B cell (primary cell): Measurements from ENCODE around the gene GLIS1. TPM values are rescaled to one million over a fixed set of nuclear protein-coding genes. Genes with fewer than 3 reads are reported as not detected.

ENCODE experiments used
- ATAC-seq: fragments of 200-7000 bp; cut with Tn5 transposase; one replicate; pipeline ENCODE4 v1.10.0; 2021; ENCODE audit warnings: low read depth, mild to moderate bottlenecking, moderate number of reproducible peaks, moderate library complexity
- CTCF ChIA-PET: fragments of 350-600 bp; sonication (Branson Sonifier 250); formaldehyde crosslinking; loops from one replicate; lab custom pipeline; 2021; ENCODE audit warnings: antibody characterized with exemption, inconsistent platforms; lab: Charles Lee
- POLR2A ChIA-PET: fragments of 350-600 bp; sonication (Branson Sonifier 250); formaldehyde crosslinking; loops from one replicate; lab custom pipeline; 2021; ENCODE audit warnings: antibody characterized with exemption; lab: Charles Lee
- DNase-seq: peaks from one replicate; pipeline ENCODE4 v3.0.0; 2013
- H2AFZ ChIP-seq: 2 replicates; pipeline ENCODE4 v1.6.1; 2012; ENCODE audit warnings: mild to moderate bottlenecking, low read depth, low read length; ENCODE audit not compliant: insufficient read depth, poor library complexity, severe bottlenecking
- H3K27ac ChIP-seq, 2 donors: 1 replicate in 1 of 2; 2 replicates in 1 of 2; pipeline ENCODE4 v1.5.1; 2012 to 2013; ENCODE audit warnings: low read length in 2 of 2, mild to moderate bottlenecking in 2 of 2, moderate library complexity in 1 of 2
- H3K27me3 ChIP-seq, 4 experiments: fragments of 200-600 bp in 1 of 4; sonication (generic) in 1 of 4; replicated peaks in 1 of 4; 1 replicate in 2 of 4; 2 replicates in 2 of 4; pipeline versions ENCODE4 v1.6.1 to v1.7.0; 2013 to 2016; ENCODE audit warnings: low read length in 3 of 4, mild to moderate bottlenecking in 2 of 4, mixed read lengths in 1 of 4, moderate library complexity in 1 of 4; ENCODE audit not compliant: insufficient read depth in 4 of 4, control insufficient read depth in 3 of 4; ENCODE audit errors: control extremely low read depth in 1 of 4
- H3K36me3 ChIP-seq, 2 experiments: replicated peaks in 1 of 2; 1 replicate in 1 of 2; 2 replicates in 1 of 2; pipeline versions ENCODE4 v1.6.1 to v1.7.1; 2013; ENCODE audit warnings: low read length in 1 of 2; ENCODE audit not compliant: insufficient read depth in 2 of 2, control insufficient read depth in 1 of 2; ENCODE audit errors: control extremely low read depth in 1 of 2, extremely low read depth in 1 of 2
- H3K4me1 ChIP-seq, 2 donors: fragments of 200-600 bp in 1 of 2; sonication (generic) in 1 of 2; 1 replicate in 1 of 2; 2 replicates in 1 of 2; pipeline versions ENCODE4 v1.5.1 to v1.6.1; 2013 to 2017; ENCODE audit warnings: low read length in 2 of 2; ENCODE audit not compliant: control insufficient read depth in 2 of 2, insufficient read depth in 2 of 2
- H3K4me2 ChIP-seq: replicated peaks from 2 replicates; pipeline ENCODE3; 2012; ENCODE audit warnings: mild to moderate bottlenecking, low read depth, low read length; ENCODE audit not compliant: poor library complexity, severe bottlenecking
- H3K4me3 ChIP-seq, 5 experiments: fragments of 200-600 bp in 1 of 5; sonication (generic) in 1 of 5; 1 replicate in 3 of 5; 2 replicates in 2 of 5; pipeline versions ENCODE4 v1.5.1 to v1.7.0; 2011 to 2016; ENCODE audit warnings: low read length in 4 of 5, mild to moderate bottlenecking in 4 of 5, low read depth in 2 of 5, control low read depth in 1 of 5, moderate library complexity in 1 of 5; ENCODE audit not compliant: insufficient read depth in 1 of 5; ENCODE audit errors: control extremely low read depth in 1 of 5, extremely low read depth in 1 of 5
- H3K79me2 ChIP-seq: fragments of 200-600 bp; sonication (generic); one replicate; pipeline ENCODE4 v1.6.0; 2016; ENCODE audit warnings: low read length; ENCODE audit not compliant: control insufficient read depth, insufficient read depth
- H3K9ac ChIP-seq: fragments of 200-600 bp; sonication (generic); 2 replicates; pipeline ENCODE4 v1.6.1; 2017; ENCODE audit warnings: mild to moderate bottlenecking, low read length, moderate library complexity
- H3K9me3 ChIP-seq, 3 donors: one replicate each; pipeline versions ENCODE4 v1.6.1 to v1.7.1; 2013; ENCODE audit warnings: low read length in 2 of 3; ENCODE audit not compliant: control insufficient read depth in 2 of 3, insufficient read depth in 1 of 3; ENCODE audit errors: control extremely low read depth in 1 of 3
- H4K20me1 ChIP-seq: 2 replicates; pipeline ENCODE4 v1.6.0; 2012; ENCODE audit warnings: mild to moderate bottlenecking, low read length; ENCODE audit not compliant: insufficient read depth, control insufficient read depth, poor library complexity, severe bottlenecking
- H3K27ac Mint-ChIP-seq: one replicate; pipeline ENCODE4 v1.8.0; 2021; ENCODE audit warnings: mixed read lengths
- H3K27me3 Mint-ChIP-seq: one replicate; pipeline ENCODE4 v1.8.0; 2021; ENCODE audit warnings: mixed read lengths
- H3K4me1 Mint-ChIP-seq: one replicate; pipeline ENCODE4 v1.8.0; 2021; ENCODE audit warnings: mixed read lengths
- H3K4me3 Mint-ChIP-seq: one replicate; pipeline ENCODE4 v1.8.0; 2021; ENCODE audit warnings: mixed read lengths
- H3K9me3 Mint-ChIP-seq: one replicate; pipeline ENCODE4 v1.8.0; 2022; ENCODE audit warnings: mixed read lengths; ENCODE audit not compliant: insufficient read depth
- EZH2 ChIP-seq: IDR thresholded peaks from 2 replicates; pipeline ENCODE4 v1.6.1; 2012; ENCODE audit warnings: borderline replicate concordance, low read depth, mild to moderate bottlenecking, moderate library complexity, low read length; ENCODE audit not compliant: insufficient read depth, poor library complexity, severe bottlenecking
- WGBS: methylation state at CpG from one replicate; pipeline ENCODE4 v1.1.5; 2013; ENCODE audit warnings: missing lambda C conversion rate; ENCODE audit not compliant: insufficient coverage; 5-methylcytosine and 5-hydroxymethylcytosine counted together
- intact Hi-C: fragments of 100-400 bp; cut with micrococcal nuclease; formaldehyde crosslinking; loops from one replicate; pipeline ENCODE4 v1.10.0; 2022
- polyA plus RNA-seq: library from polyadenylated mRNA; depleted of rRNA; stranded (reverse); fragments of >200 nt; gene quantifications from 2 replicates; pipeline ENCODE4 v1.2.3, GENCODE V29; 2012
- total RNA-seq, 2 donors: library from RNA; stranded (reverse); fragments of 120-200 nt in 1 of 2; gene quantifications; 1 replicate in 1 of 2; 2 replicates in 1 of 2; pipeline versions ENCODE4 v1.2.3 to v1.2.4, GENCODE V29; 2013 to 2022
- TF ChIP-seq, protein P1 (sequence below): fragments of 200-600 bp; IDR thresholded peaks from one replicate; pipeline ENCODE4 v1.8.0; 2022; ENCODE audit warnings: antibody characterized with exemption, mild to moderate bottlenecking

The GLIS1 gene
- total and polyA plus RNA-seq, 2 donors (not counting 1 experiment from before 2014, with no cell fraction given), result not detected

DNA sequence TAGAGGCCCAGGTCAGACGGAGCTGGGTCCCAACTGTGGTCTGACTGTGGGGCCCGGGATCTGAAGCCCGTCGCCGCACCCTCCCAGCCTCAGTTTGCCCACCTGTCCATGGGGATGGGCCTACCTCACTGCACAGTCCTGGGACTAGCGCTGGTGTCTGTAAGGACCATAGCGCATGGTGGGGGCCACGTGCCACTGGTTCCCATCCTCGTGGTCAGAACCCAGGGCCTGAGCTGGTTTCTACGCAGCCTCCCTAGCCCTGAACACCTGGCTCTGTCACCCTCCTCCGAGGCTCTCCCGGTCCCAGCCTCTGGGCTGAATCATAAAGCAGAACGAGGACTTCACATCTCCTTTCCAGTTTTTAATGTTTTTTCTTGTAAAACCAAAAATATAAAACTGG lies 233.1 kb downstream of the GLIS1 start:
- Mint-ChIP-seq H3K4me1 (no peaks in the 10 kb centered on the region), H3K27me3 (no peaks in the 10 kb centered on the region), H3K4me3 (no peak overlapping the region), H3K27ac (no peak overlapping the region), H3K9me3 (no peaks in the 10 kb centered on the region)
- no peak for ATAC-seq
- Histone ChIP-seq H3K4me2 (no peak overlapping the region), H3K9ac (no peak overlapping the region), H3K79me2 (no peaks in the 10 kb centered on the region), H3K36me3 (no peaks in the 10 kb centered on the region), H4K20me1 (no peaks in the 10 kb centered on the region), H3K27ac (no peak overlapping the region), H3K9me3 (no peaks in the 10 kb centered on the region), H3K4me3 (no peak overlapping the region), H2AFZ (no peak overlapping the region), H3K27me3 (no peaks in the 10 kb centered on the region), H3K4me1 (no peaks in the 10 kb centered on the region)
- intact Hi-C loops, result no loop called here
- no peak for TF ChIP-seq EZH2
- TF ChIP-seq, protein P1, sequence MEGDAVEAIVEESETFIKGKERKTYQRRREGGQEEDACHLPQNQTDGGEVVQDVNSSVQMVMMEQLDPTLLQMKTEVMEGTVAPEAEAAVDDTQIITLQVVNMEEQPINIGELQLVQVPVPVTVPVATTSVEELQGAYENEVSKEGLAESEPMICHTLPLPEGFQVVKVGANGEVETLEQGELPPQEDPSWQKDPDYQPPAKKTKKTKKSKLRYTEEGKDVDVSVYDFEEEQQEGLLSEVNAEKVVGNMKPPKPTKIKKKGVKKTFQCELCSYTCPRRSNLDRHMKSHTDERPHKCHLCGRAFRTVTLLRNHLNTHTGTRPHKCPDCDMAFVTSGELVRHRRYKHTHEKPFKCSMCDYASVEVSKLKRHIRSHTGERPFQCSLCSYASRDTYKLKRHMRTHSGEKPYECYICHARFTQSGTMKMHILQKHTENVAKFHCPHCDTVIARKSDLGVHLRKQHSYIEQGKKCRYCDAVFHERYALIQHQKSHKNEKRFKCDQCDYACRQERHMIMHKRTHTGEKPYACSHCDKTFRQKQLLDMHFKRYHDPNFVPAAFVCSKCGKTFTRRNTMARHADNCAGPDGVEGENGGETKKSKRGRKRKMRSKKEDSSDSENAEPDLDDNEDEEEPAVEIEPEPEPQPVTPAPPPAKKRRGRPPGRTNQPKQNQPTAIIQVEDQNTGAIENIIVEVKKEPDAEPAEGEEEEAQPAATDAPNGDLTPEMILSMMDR, result no peak
- 91% methylated on average over 12 of the region's 13 CpGs for whole genome bisulfite sequencing
- POLR2A ChIA-PET, result no interaction called here
- no peak for DNase-seq
- CTCF ChIA-PET, result no interaction called here

DNA sequence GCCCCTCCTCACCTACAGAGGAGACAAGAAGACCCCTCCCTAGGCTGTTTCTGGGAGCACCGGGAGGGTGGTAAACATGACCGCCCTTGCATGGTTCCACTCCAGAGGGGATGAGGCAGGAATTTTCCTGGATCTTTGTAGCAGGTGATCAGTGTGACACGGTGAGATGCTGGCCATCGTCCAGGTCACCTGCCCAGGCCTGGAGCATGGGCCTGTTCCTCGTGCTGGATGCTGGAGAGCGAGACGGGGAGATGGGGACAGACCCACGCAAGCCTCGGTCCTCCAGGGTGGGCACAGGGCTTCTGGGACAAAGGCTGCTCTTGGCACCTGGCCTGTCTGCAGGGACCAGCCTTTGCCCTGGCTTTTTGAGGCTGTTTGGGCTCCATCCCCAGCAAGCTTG lies 233.6 kb downstream of the GLIS1 start:
- Mint-ChIP-seq H3K9me3 (no peaks in the 10 kb centered on the region), H3K4me1 (no peaks in the 10 kb centered on the region), H3K27me3 (no peaks in the 10 kb centered on the region), H3K27ac (no peak overlapping the region), H3K4me3 (no peak overlapping the region)
- WGBS, result 95% methylated on average over 9 of the region's 9 CpGs
- Histone ChIP-seq H4K20me1 (no peaks in the 10 kb centered on the region), H3K27me3 (no peaks in the 10 kb centered on the region), H3K27ac (no peak overlapping the region), H3K4me2 (no peak overlapping the region), H3K9ac (no peak overlapping the region), H3K4me3 (no peak overlapping the region), H2AFZ (no peak overlapping the region), H3K36me3 (no peaks in the 10 kb centered on the region), H3K4me1 (no peaks in the 10 kb centered on the region), H3K9me3 (no peaks in the 10 kb centered on the region), H3K79me2 (no peaks in the 10 kb centered on the region)
- no peak for TF ChIP-seq EZH2
- TF ChIP-seq, protein P1, result no peak
- DNase-seq, result no peak
- ATAC-seq, result no peak
- ChIA-PET CTCF (no interaction called here), POLR2A (no interaction called here)
- intact Hi-C loops, result no loop called here
